Keratinocyte (primary cell): Measurements from ENCODE around the gene ZSCAN31. TPM values are rescaled to one million over a fixed set of nuclear protein-coding genes. Genes with fewer than 3 reads are reported as not detected.

ENCODE experiments used
- DNase-seq: peaks from one replicate; pipeline ENCODE4 v3.0.0-alpha.2; 2011; ENCODE audit warnings: low read depth, missing footprints, low spot score
- FAIRE-seq: peaks from 2 replicates; lab custom pipeline; 2011; peaks lifted over from hg19 to GRCh38; lab: Jason Lieb, UNC
- H2AFZ ChIP-seq: 2 replicates; pipeline ENCODE4 v1.6.0; 2012; ENCODE audit warnings: low read length, control low read depth, inconsistent platforms; ENCODE audit not compliant: control insufficient read depth
- H3K27ac ChIP-seq: 2 replicates; pipeline ENCODE4 v1.5.1; 2011; ENCODE audit warnings: low read length; ENCODE audit not compliant: control insufficient read depth, insufficient read depth
- H3K27me3 ChIP-seq: 3 replicates; pipeline ENCODE4 v1.6.0; 2011; ENCODE audit warnings: low read length; ENCODE audit not compliant: control insufficient read depth, insufficient read depth; ENCODE audit errors: extremely low read depth
- H3K36me3 ChIP-seq, 2 experiments: 2 replicates in 1 of 2; 3 replicates in 1 of 2; pipeline ENCODE4 v1.5.1; 2011; ENCODE audit warnings: low read length in 2 of 2, mild to moderate bottlenecking in 1 of 2; ENCODE audit not compliant: control insufficient read depth in 2 of 2, insufficient read depth in 2 of 2; ENCODE audit errors: extremely low read depth in 1 of 2
- H3K4me1 ChIP-seq: 3 replicates; pipeline ENCODE4 v1.5.1; 2011; ENCODE audit warnings: low read length; ENCODE audit not compliant: control insufficient read depth, insufficient read depth; ENCODE audit errors: extremely low read depth
- H3K4me2 ChIP-seq: 3 replicates; pipeline ENCODE4 v1.6.0; 2011; ENCODE audit warnings: low read depth, low read length; ENCODE audit not compliant: control insufficient read depth, insufficient read depth; ENCODE audit errors: extremely low read depth
- H3K4me3 ChIP-seq, 3 experiments: fragments of 200-600 bp in 1 of 3; sonication (generic) in 1 of 3; 2 replicates in 2 of 3; 3 replicates in 1 of 3; pipeline ENCODE4 v1.5.1; 2011 to 2016; ENCODE audit warnings: low read length in 3 of 3, mild to moderate bottlenecking in 3 of 3, control low read depth in 2 of 3, inconsistent platforms in 1 of 3, low read depth in 1 of 3, mixed read lengths in 1 of 3, mixed run types in 1 of 3, moderate library complexity in 1 of 3; ENCODE audit not compliant: control insufficient read depth in 2 of 3, insufficient read depth in 2 of 3; ENCODE audit errors: extremely low read depth in 1 of 3
- H3K79me2 ChIP-seq: 2 replicates; pipeline ENCODE4 v1.6.0; 2012; ENCODE audit warnings: low read length; ENCODE audit not compliant: control insufficient read depth, insufficient read depth
- H3K9ac ChIP-seq: 3 replicates; pipeline ENCODE4 v1.6.0; 2011; ENCODE audit warnings: low read length; ENCODE audit not compliant: control insufficient read depth, insufficient read depth; ENCODE audit errors: extremely low read depth
- H3K9me1 ChIP-seq: 3 replicates; pipeline ENCODE4 v1.6.0; 2011; ENCODE audit warnings: low read length; ENCODE audit not compliant: control insufficient read depth, insufficient read depth; ENCODE audit errors: extremely low read depth
- H3K9me3 ChIP-seq: 2 replicates; pipeline ENCODE4 v1.5.1; 2012; ENCODE audit warnings: low read depth, low read length; ENCODE audit not compliant: control insufficient read depth
- H4K20me1 ChIP-seq: 3 replicates; pipeline ENCODE4 v1.6.0; 2011; ENCODE audit warnings: low read length; ENCODE audit not compliant: control insufficient read depth, insufficient read depth; ENCODE audit errors: extremely low read depth
- CTCF ChIP-seq, 3 experiments: IDR thresholded peaks in 1 of 3; conservative IDR thresholded peaks in 1 of 3; optimal IDR thresholded peaks in 1 of 3; 2 replicates in 2 of 3; 3 replicates in 1 of 3; pipeline versions ENCODE3 to v1.5.1; 2011; ENCODE audit warnings: low read length in 3 of 3, mild to moderate bottlenecking in 3 of 3, moderate library complexity in 2 of 3, control low read depth in 1 of 3, inconsistent platforms in 1 of 3; ENCODE audit not compliant: insufficient read depth in 2 of 3; ENCODE audit errors: extremely low read depth in 1 of 3
- EZH2 ChIP-seq: IDR thresholded peaks from one replicate; pipeline ENCODE4 v1.6.1; 2012; ENCODE audit warnings: inconsistent platforms, mild to moderate bottlenecking, low read length, moderate library complexity
- dilution Hi-C: fragments of 300-500 bp; cut with MboI; formaldehyde crosslinking; loops from one replicate; pipeline ENCODE4 v1.7.0; 2020; ENCODE audit warnings: low sequenced_read_pairs; ENCODE audit not compliant: extremely low pct_ligation_motif_present
- polyA plus RNA-seq, 5 experiments: library from polyadenylated mRNA; depleted of rRNA in 3 of 5; stranded (reverse) in 3 of 5; stranded (forward) in 1 of 5; unstranded in 1 of 5; fragments of >200 nt; gene quantifications; 1 replicate in 1 of 5; 2 replicates in 3 of 5; 3 replicates in 1 of 5; pipeline versions ENCODE4 v1.2.1 to v1.2.3, GENCODE V29; 2011 to 2012; ENCODE audit warnings: missing spikeins in 2 of 5, low read depth in 1 of 5, low replicate concordance in 1 of 5

Gene ZSCAN31
- polyA plus RNA-seq, 1 donor (not counting 4 experiments of a cell fraction or from before 2014, with no cell fraction given), result 14.4 TPM

- Histone ChIP-seq H3K4me1 (peaks cover 6% of the 10 kb centered on the region), H3K27ac (peak overlapping the region; percentile 78), H3K4me3 (peak overlapping the region; percentile 43 to 88 (median 78)), H4K20me1 (no peaks in the 10 kb centered on the region), H3K9ac (peak overlapping the region; percentile 79), H3K27me3 (no peaks in the 10 kb centered on the region), H3K4me2 (peak overlapping the region; percentile 99), H3K79me2 (peaks cover 3% of the 10 kb centered on the region), H3K9me3 (no peaks in the 10 kb centered on the region), H2AFZ (peak overlapping the region; percentile 97), H3K9me1 (no peaks in the 10 kb centered on the region), H3K36me3 (peaks cover 3 to 12% of the 10 kb centered on the region in 2 experiments)
- DNase-seq, result no peak
- dilution Hi-C loops, result no loop called here
- TF ChIP-seq CTCF (optimal IDR thresholded peaks at IDR 0.05 in 1 of 3, IDR thresholded peaks at IDR 0.05 in 1 of 3, conservative IDR thresholded peaks at IDR 0.05 in 1 of 3; ENCODE audit: extremely low read depth in 1 of 3, insufficient read depth in 2 of 3, low read length in 3 of 3) (peak; percentile 56 to 68 (median 59)), EZH2 (no peak)
- FAIRE-seq, result peak; percentile 81
Measured at GRCh38 chr6:28383235-28384142, 47.5 kb upstream of the ZSCAN31 start.

- dilution Hi-C loops, result no loop called here
- TF ChIP-seq CTCF (optimal IDR thresholded peaks at IDR 0.05 in 1 of 3, IDR thresholded peaks at IDR 0.05 in 1 of 3, conservative IDR thresholded peaks at IDR 0.05 in 1 of 3; ENCODE audit: extremely low read depth in 1 of 3, insufficient read depth in 2 of 3, low read length in 3 of 3) (no peak), EZH2 (no peak)
- no peak for FAIRE-seq
Measured at GRCh38 chr6:28380381-28380780, 44.4 kb upstream of the ZSCAN31 start.

More at GRCh38 chr6:28380381-28380780, 44.4 kb upstream of the ZSCAN31 start:
- no peak overlapping the region for H3K4me3 ChIP-seq
- DNase-seq, result no peak
- H3K4me1 ChIP-seq, result peaks cover 6% of the 10 kb centered on the region
- no peak overlapping the region for H3K4me2 ChIP-seq
- no peaks in the 10 kb centered on the region for H3K9me1 ChIP-seq
- H3K79me2 ChIP-seq, result peaks cover 3% of the 10 kb centered on the region
- no peaks in the 10 kb centered on the region for H3K27me3 ChIP-seq
- H3K9me3 ChIP-seq, result no peaks in the 10 kb centered on the region
- no peaks in the 10 kb centered on the region for H4K20me1 ChIP-seq
- H3K27ac ChIP-seq, result no peak overlapping the region
- H3K36me3 ChIP-seq, result peaks cover 3 to 12% of the 10 kb centered on the region in 2 experiments
- H2AFZ ChIP-seq, result no peak overlapping the region
- H3K9ac ChIP-seq, result no peak overlapping the region
